Stimulated activated CD8-positive, alpha-beta memory T cell treated with anti-CD3 and anti-CD28 coated beads, Interleukin-7, amount 100 ng/mL, for 48 hours (primary cell): Measurements from ENCODE around the gene ELAPOR1.
"Not testable (repeated sequence)": the region's sequence is repeated elsewhere in the genome, so short reads cannot be mapped to it uniquely, and the experiment has no call there.

ENCODE experiments used
- DNase-seq, 2 donors: peaks; one replicate each; pipeline ENCODE4 v3.0.0-alpha.2; 2020; ENCODE audit warnings: low read depth in 1 of 2; ENCODE audit errors: extremely low read depth in 1 of 2

The ELAPOR1 gene

GRCh38 chr1:109133815-109134214, 19.9 kb downstream of the ELAPOR1 start:
- no peak for DNase-seq

DNA sequence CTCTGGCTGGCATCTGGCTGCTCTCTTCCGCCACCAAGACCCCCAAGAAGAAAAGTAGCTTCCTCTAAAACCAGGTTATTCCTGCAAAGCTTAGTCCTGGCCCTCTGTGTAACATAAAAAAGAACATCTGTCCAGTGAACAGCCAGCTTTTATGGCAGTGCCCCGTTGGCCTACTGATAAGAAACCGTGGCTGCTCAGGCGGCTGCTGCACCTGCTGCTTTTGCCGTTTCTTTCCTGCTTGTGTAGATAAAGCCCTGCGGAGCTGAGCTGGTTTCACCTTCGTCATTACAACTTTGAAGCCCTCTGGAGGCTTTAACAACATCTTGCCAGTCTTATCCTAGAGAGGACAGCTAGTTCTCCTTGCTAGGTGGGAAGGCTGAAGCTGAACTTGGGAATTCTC, 20.5 kb downstream of the ELAPOR1 start:
- no peak for DNase-seq

GRCh38 chr1:109135940-109136339, 22.0 kb downstream of the ELAPOR1 start:
- no peak for DNase-seq

- no peak for DNase-seq
Observed at GRCh38 chr1:109136766-109137165, 22.9 kb downstream of the ELAPOR1 start.

DNA sequence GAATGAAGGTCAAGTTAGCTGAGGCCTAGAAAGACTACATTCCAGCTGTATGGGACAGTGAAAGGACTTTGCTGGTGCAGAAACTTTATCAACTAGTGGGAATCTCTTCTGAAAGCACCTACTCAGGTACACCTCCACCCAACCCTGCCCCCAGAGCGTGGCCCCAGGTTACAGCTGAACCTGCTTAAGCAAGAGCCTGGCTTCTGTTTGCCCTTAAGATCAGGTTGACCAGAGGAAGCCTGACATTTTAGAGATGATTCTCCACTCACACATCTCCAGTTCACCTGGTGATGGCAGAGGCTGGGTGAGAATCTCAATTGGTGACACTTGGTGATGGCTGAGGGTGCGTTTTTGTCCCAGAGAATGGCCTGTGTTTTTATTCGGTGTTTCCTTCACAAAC, 24.0 kb downstream of the ELAPOR1 start:
- DNase-seq, result no peak

GRCh38 chr1:109138358-109138757, 24.4 kb downstream of the ELAPOR1 start:
- DNase-seq, result no peak

GRCh38 chr1:109140392-109140791, 26.5 kb downstream of the ELAPOR1 start:
- no peak for DNase-seq

DNA sequence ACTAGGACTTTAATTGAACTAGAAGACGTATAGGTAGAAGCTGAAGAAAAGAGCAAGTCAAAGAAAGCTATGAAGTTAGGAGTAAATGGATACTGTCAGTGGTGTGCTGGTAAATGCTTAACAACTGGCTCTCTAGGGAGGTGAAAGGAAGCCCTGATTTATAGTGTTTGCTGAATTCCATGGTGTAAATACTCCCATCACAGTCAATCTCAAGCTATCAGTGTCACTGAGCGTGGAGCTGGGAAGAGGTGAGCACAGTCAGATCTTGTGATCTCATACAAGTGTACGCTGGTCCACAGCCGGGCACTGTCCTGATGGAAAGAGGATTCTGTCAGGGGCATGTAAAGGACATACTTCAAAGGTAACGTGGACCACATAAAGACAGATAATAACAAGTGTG, 28.3 kb downstream of the ELAPOR1 start:
- no peak for DNase-seq

DNA sequence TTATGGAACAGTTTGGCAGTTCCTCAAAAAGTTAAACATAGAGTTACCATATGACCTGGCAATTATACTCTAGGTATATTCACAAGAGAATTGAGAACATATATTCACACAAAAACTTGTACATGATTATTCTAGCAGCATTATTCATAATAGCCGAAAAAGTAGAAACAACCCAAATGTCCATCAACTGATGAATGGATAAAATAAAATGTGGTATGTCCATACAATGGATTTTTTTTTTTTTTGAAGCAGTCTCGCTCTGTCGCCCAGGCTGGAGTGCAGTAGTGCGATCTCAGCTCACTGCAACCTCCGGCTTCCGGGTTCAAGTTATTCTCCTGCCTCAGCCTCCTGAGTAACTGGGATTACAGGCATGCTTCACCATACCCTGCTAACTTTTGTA, 28.8 kb downstream of the ELAPOR1 start:
- not testable (repeated sequence) for DNase-seq

GRCh38 chr1:109148987-109149561, 35.2 kb downstream of the ELAPOR1 start:
- DNase-seq, result no peak

- no peak for DNase-seq
Observed at GRCh38 chr1:109149874-109150601, 36.1 kb downstream of the ELAPOR1 start.

- no peak for DNase-seq
Observed at GRCh38 chr1:109151146-109151990, 37.5 kb downstream of the ELAPOR1 start.

- no peak for DNase-seq
Observed at GRCh38 chr1:109152196-109152595, 38.3 kb downstream of the ELAPOR1 start.

DNA sequence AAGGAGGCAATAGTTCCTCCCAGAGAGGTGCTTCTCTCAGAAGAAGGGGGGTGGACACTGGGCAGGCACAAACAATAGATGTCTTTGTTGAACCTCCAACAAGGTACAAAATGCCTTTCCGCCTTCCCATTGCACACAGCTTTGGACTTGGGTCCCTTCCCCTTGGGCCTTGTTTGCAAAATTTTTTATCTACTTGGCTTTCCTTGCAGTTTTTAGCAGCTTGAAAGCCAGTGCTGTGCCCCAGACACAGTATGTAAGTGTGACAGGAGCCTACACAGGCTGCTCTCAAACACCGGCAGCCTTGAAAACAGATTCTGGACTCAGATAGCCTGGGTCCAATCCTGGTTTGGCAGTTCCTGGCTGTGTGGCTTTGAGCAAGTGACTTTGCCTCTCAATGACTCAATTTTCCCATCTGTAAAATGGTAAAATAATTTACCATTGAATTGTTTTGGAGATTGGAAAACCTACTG, 43.0 kb downstream of the ELAPOR1 start:
- no peak for DNase-seq

- DNase-seq, result no peak
Observed at GRCh38 chr1:109158433-109158832, 44.5 kb downstream of the ELAPOR1 start.

DNA sequence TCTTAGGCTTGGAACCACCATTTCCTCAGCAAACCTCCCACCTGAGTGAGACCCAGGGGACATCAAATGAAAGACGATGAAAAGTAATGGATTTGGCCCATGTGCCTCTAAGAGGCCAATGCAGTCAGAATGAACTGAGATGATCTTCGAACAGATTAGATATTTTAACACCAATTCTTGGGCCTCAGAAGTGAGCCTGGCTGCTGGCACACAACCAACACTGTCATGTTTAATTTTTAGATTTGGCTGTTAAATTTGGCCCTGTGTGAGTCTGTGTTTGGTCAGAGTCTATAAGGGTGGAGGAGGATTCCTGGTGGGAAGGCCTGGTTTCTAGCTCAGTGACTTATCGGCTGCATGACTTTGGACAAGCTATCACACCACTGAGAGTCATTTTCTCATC, 45.4 kb downstream of the ELAPOR1 start:
- no peak for DNase-seq

GRCh38 chr1:109160071-109160840, 46.3 kb downstream of the ELAPOR1 start:
- no peak for DNase-seq

GRCh38 chr1:109161858-109162606, 48.1 kb downstream of the ELAPOR1 start:
- DNase-seq, result peak; percentile 7 to 38

DNA sequence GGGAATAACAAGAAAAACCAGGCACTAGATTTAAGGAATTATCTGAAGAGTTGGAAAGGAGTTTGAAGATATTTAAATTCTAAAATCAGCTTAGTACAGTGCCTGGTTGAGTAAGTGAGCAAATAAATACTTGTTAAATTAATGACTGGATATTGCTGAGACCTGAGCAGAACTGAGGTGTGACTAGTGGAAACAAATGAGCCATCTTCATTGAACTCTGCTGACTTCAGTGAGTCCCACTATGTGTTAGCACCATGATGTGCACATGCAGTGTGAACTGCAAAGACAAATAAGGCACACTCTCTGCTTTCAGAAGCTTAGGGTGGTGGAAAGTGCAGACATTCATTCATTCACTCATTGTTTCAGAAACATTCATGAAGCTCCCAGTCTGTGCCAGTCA, 48.7 kb downstream of the ELAPOR1 start:
- no peak for DNase-seq

- no peak for DNase-seq
Observed at GRCh38 chr1:109163551-109163950, 49.6 kb downstream of the ELAPOR1 start.
